22Rv1 (cell line): ENCODE data around the gene RAD23B.

ENCODE experiments used
- H3K27ac ChIP-seq: fragments of 450-650 bp; 2 replicates; pipeline ENCODE4 v1.5.1; 2017
- CTCF ChIP-seq: fragments of 450-650 bp; IDR thresholded peaks from 2 replicates; pipeline ENCODE4 v1.5.1; 2017; ENCODE audit warnings: mild to moderate bottlenecking
- ZFX ChIP-seq: fragments of 450-650 bp; IDR thresholded peaks from 2 replicates; pipeline ENCODE4 v1.6.1; 2017; ENCODE audit warnings: antibody characterized with exemption, borderline replicate concordance

The RAD23B gene

GRCh38 chr9:107361816-107362215 is 78.7 kb downstream of the RAD23B start:
- no peak for TF ChIP-seq ZFX
- no peak overlapping the region for H3K27ac ChIP-seq

GRCh38 chr9:107363516-107364152 is 80.6 kb downstream of the RAD23B start:
- no peak for TF ChIP-seq CTCF
- H3K27ac ChIP-seq: no peak overlapping the region

- H3K27ac ChIP-seq: no peak overlapping the region
- TF ChIP-seq CTCF (no peak), ZFX (no peak)
These were observed 84.8 kb downstream of the RAD23B start for GRCh38 chr9:107367727-107368502.

- H3K27ac ChIP-seq: no peak overlapping the region
- TF ChIP-seq CTCF (no peak), ZFX (no peak)
These were observed 85.6 kb downstream of the RAD23B start for GRCh38 chr9:107368696-107369095.

DNA sequence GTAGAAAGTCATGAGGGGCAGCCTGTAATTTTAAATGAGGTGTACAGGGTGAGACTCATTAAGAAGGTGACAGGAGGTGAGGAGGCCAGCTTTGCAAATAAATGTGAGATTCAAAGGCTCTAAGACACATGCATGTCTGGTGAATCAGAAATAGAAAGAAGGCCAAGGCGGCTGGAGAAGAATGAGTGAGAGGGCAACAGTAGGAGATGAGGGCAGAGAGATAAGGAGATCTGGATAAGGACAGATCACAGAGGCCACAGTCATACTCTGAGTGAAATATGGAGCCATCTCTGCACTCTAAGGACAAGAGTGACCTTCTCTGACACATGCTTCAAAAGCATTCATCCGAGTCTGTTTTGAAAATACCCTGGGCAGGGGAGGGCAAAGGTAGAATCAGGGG is 90.7 kb downstream of the RAD23B start:
- TF ChIP-seq CTCF: no peak
- TF ChIP-seq ZFX: no peak
- no peak overlapping the region for H3K27ac ChIP-seq

GRCh38 chr9:107375001-107375400 is 91.9 kb downstream of the RAD23B start:
- H3K27ac ChIP-seq: no peak overlapping the region
- TF ChIP-seq ZFX (no peak), CTCF (no peak)

DNA sequence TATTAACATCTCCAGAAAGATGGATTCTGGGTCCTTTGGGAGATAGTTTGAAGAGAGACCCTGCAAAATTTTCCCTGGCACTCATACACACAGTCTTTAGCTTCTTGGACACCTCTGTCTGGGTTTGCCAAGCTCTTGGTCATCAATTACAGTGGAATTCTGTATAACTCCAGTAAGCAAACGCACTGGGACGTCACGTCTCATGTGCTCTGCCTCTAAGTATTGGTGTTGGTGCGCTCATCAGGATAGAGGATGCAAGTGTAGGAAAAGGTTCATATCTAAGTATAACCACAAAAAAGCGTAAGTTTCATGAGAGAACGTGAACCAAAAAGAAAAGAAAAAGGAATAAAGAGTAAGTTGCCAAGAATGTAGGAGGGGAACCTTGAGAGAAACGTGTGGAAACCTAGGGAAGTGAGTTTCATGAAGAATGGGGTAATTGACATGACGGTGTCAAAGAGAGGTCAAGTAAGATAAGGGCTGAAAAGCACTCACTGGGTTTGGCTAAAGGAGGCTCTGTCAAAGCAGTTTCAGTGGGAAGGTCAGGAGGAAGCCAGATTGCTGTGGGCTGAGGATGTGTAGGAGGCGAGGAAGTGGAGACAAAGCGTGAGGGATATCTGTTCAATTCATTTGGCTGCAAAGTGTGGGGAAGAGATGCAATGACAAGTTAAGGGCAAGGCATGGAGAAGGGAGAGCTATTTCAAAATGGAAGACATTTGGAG is 92.7 kb downstream of the RAD23B start:
- TF ChIP-seq ZFX (no peak), CTCF (no peak)
- H3K27ac ChIP-seq: no peak overlapping the region
